GM20431 (cell line): ENCODE results near the gene CHRDL2.

Experiments
- in situ Hi-C: fragments of 300-500 bp; cut with MseI, MboI; formaldehyde crosslinking; loops from one replicate; pipeline ENCODE4 v1.15.0; 2020; ENCODE audit warnings: low sequenced_read_pairs; ENCODE audit not compliant: unreplicated experiment

CHRDL2 gene

DNA sequence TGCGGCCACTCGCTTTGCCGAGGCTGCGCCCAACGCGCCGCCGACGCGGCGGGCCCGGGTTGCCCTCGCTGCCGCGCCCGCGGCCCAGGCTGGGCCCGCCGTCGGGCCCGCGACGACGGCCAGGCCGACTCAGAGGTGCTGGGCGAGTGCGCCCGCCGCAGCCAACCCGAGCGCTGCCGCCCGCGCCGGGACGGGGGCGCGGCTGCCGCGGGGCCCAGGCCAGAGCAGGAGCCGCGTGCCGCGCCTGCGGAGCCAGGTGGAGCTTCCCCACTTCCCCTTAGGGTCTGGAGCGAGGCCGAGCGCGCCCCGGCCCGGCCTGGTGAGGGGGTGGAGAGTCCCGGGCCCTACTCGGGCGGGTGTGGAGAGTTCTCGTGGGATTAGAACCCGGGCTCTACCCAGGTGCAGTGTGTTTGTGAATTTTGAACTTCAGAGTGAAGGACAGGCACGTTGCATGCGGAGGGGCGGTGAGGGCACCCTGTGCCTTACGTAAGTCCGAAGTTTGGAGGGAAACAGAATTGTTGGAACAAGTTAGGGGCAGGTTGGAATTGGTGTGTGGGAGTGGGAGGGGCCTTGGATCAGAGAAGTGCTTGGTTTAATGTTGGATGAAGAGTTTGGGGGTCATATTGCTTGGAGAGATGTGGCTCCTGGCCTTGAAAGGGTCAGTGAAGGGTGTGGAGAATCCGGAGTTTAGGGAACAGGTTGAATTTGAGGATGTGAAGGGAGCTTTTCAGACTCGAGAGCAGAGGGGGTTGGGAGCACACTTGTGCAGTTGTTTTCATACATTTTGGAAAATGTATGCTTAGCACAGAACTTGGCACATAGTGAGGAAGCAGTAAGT lies 18.1 kb upstream of the CHRDL2 start:
- in situ Hi-C loops = no loop called here

DNA sequence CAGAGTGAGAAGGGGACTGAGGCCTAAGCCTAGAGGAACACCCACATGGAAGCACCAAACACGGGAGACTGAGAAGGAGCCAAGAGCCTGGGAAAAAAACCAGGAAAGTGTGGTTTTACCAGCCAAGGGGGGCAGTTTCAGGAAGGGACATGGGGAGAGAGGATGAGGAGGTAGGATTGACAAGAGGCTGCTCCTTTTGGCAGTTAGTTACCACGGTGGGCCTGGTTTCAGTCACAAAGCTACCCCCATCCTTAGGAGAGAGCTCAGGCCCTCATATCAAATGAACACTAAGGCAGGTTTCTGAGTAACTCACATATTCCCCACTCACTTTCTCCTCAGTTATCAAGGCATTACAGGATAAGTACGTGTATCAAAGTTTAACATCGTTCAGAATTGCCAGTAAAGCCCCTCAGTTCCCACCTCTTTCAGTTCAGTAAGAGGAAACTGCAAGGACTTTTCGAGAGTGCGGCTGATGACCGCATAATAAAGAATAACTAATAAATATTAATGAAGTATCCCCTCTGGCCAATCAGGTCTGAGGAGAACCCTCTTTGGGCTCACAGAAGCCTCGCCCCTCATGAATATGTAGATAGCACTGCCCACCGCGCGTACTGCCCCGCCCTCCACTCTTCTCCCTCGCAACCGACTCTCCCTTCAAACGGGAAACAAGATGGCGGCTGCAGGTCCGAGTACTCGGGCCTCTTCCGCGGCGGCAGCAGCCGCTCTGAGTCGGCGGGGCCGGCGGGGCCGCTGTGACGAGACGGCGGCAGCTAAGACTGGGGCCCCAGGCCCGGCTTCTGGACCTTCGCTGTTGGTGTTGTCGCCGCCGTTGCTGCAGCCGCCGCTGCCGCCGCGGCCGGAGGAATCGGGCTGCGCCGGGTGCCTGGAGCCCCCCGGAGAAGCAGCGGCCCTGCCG lies 17.2 kb upstream of the CHRDL2 start, which contains the start of gene RNF169:
Gene RNF169 (plus strand): TSS at position 639 of the 916 bp plus-strand sequence. CDS start 32 bp downstream, at position 671.
- in situ Hi-C loops = no loop called here

- in situ Hi-C loops = no loop called here
These were observed 15.6 kb upstream of the CHRDL2 start for GRCh38 chr11:74746868-74747267.

- in situ Hi-C loops = no loop called here
These were observed 13.1 kb upstream of the CHRDL2 start for GRCh38 chr11:74744277-74744676.

DNA sequence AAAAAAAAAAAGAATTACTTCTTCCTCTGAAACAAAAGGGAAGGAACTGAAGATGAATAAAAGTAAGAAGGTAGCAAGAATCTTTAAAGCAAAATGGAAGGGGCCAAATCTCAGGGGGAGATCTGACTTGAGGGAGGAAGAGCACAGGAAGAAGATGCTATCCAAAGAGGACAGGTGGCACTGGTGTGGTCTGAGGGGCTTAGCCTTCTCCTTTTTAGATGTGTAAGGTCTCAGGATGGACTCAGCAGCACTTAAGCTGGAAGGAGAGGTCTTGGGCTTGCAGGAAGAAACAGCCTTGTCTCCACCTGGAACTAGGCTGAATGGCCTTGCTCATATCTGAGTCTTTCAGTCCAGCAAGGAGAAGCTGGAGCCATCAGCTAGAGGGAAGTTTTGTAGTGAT lies 12.4 kb upstream of the CHRDL2 start:
- in situ Hi-C loops = no loop called here

- in situ Hi-C loops = no loop called here
These were observed 10.8 kb upstream of the CHRDL2 start for GRCh38 chr11:74742070-74742469.

- in situ Hi-C loops = no loop called here
These were observed 8.5 kb upstream of the CHRDL2 start for GRCh38 chr11:74739546-74740270.

DNA sequence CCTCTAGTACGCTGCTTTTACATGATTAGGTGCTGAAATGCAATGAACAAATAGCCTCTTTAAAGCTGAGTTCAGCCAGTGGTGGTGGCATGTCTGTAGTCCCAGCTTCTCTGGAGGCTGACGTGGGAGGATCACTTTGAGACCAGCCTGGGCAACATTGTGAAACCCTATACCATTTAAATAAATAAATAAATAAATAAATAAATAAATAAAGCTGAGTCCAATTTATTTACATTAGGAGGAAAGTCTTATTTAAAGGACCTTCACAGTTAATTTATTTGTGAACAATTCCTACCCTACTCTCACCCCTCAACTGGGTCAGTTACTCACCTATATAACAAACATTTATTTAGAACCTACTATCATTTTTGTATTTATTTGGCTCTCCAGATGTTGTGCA lies 4.8 kb upstream of the CHRDL2 start:
- in situ Hi-C loops = no loop called here

GRCh38 chr11:74735365-74735928 lies 4.2 kb upstream of the CHRDL2 start:
- in situ Hi-C loops = no loop called here

GRCh38 chr11:74734559-74734925 lies 3.3 kb upstream of the CHRDL2 start:
- in situ Hi-C loops = no loop called here

DNA sequence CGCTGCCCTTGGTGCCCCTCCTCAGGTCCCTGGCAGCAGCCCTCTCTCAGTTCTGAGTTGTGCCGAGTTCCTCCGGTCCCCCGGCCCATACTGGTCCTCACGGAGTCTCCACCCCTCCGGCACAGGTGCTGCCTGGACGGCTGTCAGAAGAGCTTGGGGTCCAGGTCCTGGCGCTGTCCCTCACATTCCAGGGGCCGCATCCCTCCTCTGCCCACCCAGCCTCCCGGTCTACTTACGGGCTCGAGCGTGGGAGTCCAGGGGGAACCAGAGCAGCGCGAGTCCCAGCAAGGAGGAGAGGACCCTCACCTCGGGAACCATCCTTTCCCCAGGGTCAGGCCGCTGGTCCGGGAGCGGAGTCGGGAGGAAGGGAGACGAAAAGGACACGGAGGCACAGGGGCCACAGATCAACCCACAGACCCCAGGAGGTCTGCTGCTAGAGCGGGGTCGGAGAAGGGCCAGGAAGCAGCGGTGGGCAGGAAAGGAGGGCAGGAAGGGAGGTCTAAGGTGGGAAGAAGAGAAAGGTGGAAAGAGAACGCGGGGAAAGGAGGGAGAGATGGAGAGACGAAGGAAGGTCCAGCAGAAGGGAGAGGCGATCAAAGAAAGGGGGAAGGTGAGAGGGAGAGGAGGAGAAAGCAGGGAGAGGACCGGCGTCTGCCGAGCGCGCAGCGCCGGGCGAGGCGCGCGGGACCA lies 510 bp downstream of the CHRDL2 start:
- in situ Hi-C loops = no loop called here

GRCh38 chr11:74729397-74729796 lies 1.8 kb downstream of the CHRDL2 start:
- in situ Hi-C loops = no loop called here

DNA sequence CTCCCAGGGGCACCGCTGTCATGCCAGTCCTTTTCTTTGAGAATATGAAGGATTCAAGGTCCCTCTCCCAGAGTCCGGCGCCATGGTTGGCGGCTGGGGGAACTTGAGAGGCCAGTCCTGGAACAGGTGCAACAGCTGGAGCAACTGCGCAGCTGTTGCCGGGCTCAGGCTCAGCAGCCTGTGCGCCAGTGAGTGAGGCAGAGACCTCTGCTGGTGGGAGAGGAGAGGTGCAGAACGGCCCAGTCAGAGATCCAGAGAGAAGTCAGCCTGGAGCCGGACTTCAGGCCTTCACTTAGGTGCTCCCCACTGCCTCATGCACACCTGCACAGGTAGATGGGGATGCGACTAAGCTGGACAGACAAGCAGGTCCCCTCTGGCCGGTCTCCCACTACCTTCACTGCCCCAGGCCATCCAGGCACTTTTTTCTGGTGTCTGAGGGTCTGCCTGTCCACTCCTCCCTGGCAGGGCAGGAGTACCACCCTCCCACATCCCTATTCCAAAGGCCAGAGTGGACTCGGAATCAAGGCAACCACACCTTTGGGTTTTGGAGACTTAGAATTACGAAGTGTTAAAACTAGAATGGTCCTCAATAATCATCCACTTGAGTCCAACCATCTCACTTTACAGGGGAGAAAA lies 4.6 kb downstream of the CHRDL2 start:
- in situ Hi-C loops = no loop called here

- in situ Hi-C loops = no loop called here
These were observed 5.5 kb downstream of the CHRDL2 start for GRCh38 chr11:74725701-74726100.

DNA sequence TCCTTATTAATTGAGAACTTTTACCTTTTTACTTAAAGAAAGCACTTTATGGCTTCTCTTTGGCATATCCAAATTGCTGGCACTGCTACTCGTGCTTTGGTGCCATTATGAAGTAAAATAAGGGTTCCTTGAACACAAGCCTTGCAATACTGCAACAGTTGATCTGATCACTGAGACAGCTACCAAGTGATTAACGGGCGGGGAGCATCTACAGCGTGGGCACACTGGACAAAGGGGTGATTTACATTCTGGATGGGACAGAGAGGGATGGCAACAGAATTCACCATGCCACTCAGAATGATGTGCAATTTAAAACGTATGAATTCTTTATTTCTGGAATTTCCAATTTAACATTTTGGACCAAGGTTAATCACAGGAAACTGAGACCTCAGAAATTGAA lies 7.7 kb downstream of the CHRDL2 start:
- in situ Hi-C loops = no loop called here

- in situ Hi-C loops = no loop called here
These were observed 9.8 kb downstream of the CHRDL2 start for GRCh38 chr11:74721479-74721835.

- in situ Hi-C loops = no loop called here
These were observed 10.4 kb downstream of the CHRDL2 start for GRCh38 chr11:74720596-74721478.

DNA sequence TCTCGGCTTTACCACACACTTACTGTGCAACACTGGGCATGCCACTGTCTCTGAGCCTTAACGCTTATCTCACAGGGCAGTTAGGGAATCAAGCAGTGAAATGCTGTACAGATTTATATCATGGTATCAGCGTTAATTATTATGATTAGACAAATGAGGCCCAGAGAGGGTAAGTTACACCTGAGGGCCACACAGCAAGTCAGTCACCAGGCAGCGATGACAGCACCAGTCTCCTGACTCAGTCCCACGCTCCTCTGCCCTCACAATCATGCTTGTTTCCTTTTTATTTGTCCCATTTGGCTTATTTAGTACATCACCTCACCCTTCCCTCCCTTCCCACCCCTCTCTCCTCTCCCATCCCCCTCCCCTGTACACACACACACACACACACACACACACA lies 12.2 kb downstream of the CHRDL2 start:
- in situ Hi-C loops = no loop called here
